Endothelial cell of umbilical vein (primary cell): ENCODE results near the gene MAP4K2. TPM values are rescaled to one million over a fixed set of nuclear protein-coding genes. Genes with fewer than 3 reads are reported as not detected.

ENCODE experiments used
- BruUV-seq: library from RNA; stranded (reverse); fragments of 400-500 nt; replicated peaks from 2 replicates; lab custom pipeline; 2021; lab: Mats Ljungman, UMichigan
- CTCF ChIA-PET: fragments of 300-600, 350-600 bp; sonication (Branson Sonifier 250); formaldehyde crosslinking; loops from one replicate; lab custom pipeline; 2021; ENCODE audit warnings: antibody characterized with exemption, inconsistent platforms; lab: Charles Lee
- POLR2A ChIA-PET: fragments of 300-600, 350-600 bp; sonication (Branson Sonifier 250); formaldehyde crosslinking; loops from one replicate; lab custom pipeline; 2021; ENCODE audit warnings: antibody characterized with exemption, inconsistent platforms; lab: Charles Lee
- DNase-seq: peaks from one replicate; pipeline ENCODE4 v3.0.0-alpha.2; 2011; ENCODE audit warnings: low read depth, low spot score
- FAIRE-seq: peaks from 2 replicates; lab custom pipeline; 2011; peaks lifted over from hg19 to GRCh38; lab: Jason Lieb, UNC
- H2AFZ ChIP-seq: 2 replicates; pipeline ENCODE4 v1.6.0; 2012; ENCODE audit warnings: low read depth, low read length, control low read depth, inconsistent platforms
- H3K27ac ChIP-seq: 2 replicates; pipeline ENCODE4 v1.5.1; 2011; ENCODE audit warnings: low read depth, mild to moderate bottlenecking, control low read depth, low read length, moderate library complexity; ENCODE audit not compliant: insufficient read depth
- H3K27me3 ChIP-seq, 2 experiments: 2 replicates each; pipeline versions ENCODE4 v1.6.0 to v1.6.1; 2011; ENCODE audit warnings: low read length in 2 of 2, mixed read lengths in 1 of 2; ENCODE audit not compliant: control insufficient read depth in 2 of 2, insufficient read depth in 2 of 2
- H3K36me3 ChIP-seq, 2 experiments: 2 replicates in 1 of 2; 3 replicates in 1 of 2; pipeline ENCODE4 v1.5.1; 2011; ENCODE audit warnings: low read length in 2 of 2, mild to moderate bottlenecking in 1 of 2, moderate library complexity in 1 of 2; ENCODE audit not compliant: control insufficient read depth in 2 of 2, insufficient read depth in 2 of 2; ENCODE audit errors: extremely low read depth in 1 of 2
- H3K4me1 ChIP-seq: 3 replicates; pipeline ENCODE4 v1.5.1; 2011; ENCODE audit warnings: mild to moderate bottlenecking, low read length; ENCODE audit not compliant: control insufficient read depth, insufficient read depth; ENCODE audit errors: extremely low read depth
- H3K4me2 ChIP-seq: 2 replicates; pipeline ENCODE4 v1.6.1; 2011; ENCODE audit warnings: low read length, control low read depth, mixed read lengths; ENCODE audit not compliant: insufficient read depth
- H3K4me3 ChIP-seq, 3 experiments: fragments of 200-600 bp in 1 of 3; sonication (generic), shearing (Covaris generic) in 1 of 3; replicated peaks in 1 of 3; 2 replicates each; pipeline ENCODE4 v1.5.1; 2011 to 2016; ENCODE audit warnings: control low read depth in 3 of 3, low read length in 3 of 3, mild to moderate bottlenecking in 2 of 3, inconsistent platforms in 1 of 3, low read depth in 1 of 3, moderate library complexity in 1 of 3; ENCODE audit not compliant: insufficient read depth in 1 of 3
- H3K79me2 ChIP-seq: 2 replicates; pipeline ENCODE4 v1.6.0; 2012; ENCODE audit warnings: low read length, inconsistent platforms; ENCODE audit not compliant: control insufficient read depth, insufficient read depth
- H3K9ac ChIP-seq: replicated peaks from 2 replicates; pipeline ENCODE3; 2011; ENCODE audit warnings: low read length, control low read depth; ENCODE audit not compliant: insufficient read depth; ENCODE audit errors: extremely low read depth
- H3K9me1 ChIP-seq: replicated peaks from 3 replicates; pipeline ENCODE4 v1.6.0; 2011; ENCODE audit warnings: mild to moderate bottlenecking, low read length; ENCODE audit not compliant: control insufficient read depth, insufficient read depth; ENCODE audit errors: extremely low read depth
- H3K9me3 ChIP-seq: replicated peaks from 2 replicates; pipeline ENCODE4 v1.5.1; 2012; ENCODE audit warnings: low read length, inconsistent platforms; ENCODE audit not compliant: control insufficient read depth, insufficient read depth
- H4K20me1 ChIP-seq: replicated peaks from 2 replicates; pipeline ENCODE3; 2011; ENCODE audit warnings: mild to moderate bottlenecking, low read length; ENCODE audit not compliant: control insufficient read depth, insufficient read depth; ENCODE audit errors: extremely low read depth
- CTCF ChIP-seq, 2 donors: IDR thresholded peaks; 1 replicate in 1 of 2; 2 replicates in 1 of 2; pipeline ENCODE4 v1.5.1; 2011; ENCODE audit warnings: low read length in 2 of 2, mild to moderate bottlenecking in 2 of 2, moderate library complexity in 2 of 2, control low read depth in 1 of 2, inconsistent platforms in 1 of 2, low read depth in 1 of 2; ENCODE audit not compliant: insufficient read depth in 1 of 2; ENCODE audit errors: extremely low read depth in 1 of 2
- FOS ChIP-seq: IDR thresholded peaks from 2 replicates; pipeline ENCODE4 v1.6.1; 2011; ENCODE audit warnings: mild to moderate bottlenecking, low read length, moderate library complexity, borderline replicate concordance; ENCODE audit not compliant: insufficient read depth
- GATA2 ChIP-seq: IDR thresholded peaks from 2 replicates; pipeline ENCODE4 v1.7.0; 2011; ENCODE audit warnings: low read depth, mild to moderate bottlenecking, moderate library complexity, mixed read lengths, low read length; ENCODE audit not compliant: insufficient read length, insufficient read depth
- JUN ChIP-seq: IDR thresholded peaks from 2 replicates; pipeline ENCODE4 v1.6.1; 2011; ENCODE audit warnings: borderline replicate concordance, low read depth; ENCODE audit not compliant: insufficient read length, insufficient read depth
- MAX ChIP-seq: IDR thresholded peaks from 2 replicates; pipeline ENCODE4 v1.6.1; 2011; ENCODE audit not compliant: insufficient read depth, insufficient read length
- MYC ChIP-seq: IDR thresholded peaks from one replicate; pipeline ENCODE4 v1.6.1; 2011; ENCODE audit warnings: mild to moderate bottlenecking, low read depth, low read length
- POLR2AphosphoS5 ChIP-seq: IDR thresholded peaks from 2 replicates; pipeline ENCODE4 v1.6.1; 2012; ENCODE audit warnings: low read depth, mild to moderate bottlenecking, control low read depth, low read length, moderate library complexity; ENCODE audit not compliant: insufficient read depth
- dilution Hi-C: fragments of 300-500 bp; cut with MboI; formaldehyde crosslinking; loops from one replicate; pipeline ENCODE4 v1.15.0; 2019; ENCODE audit warnings: low sequenced_read_pairs; ENCODE audit not compliant: extremely low pct_ligation_motif_present
- intact Hi-C: fragments of 100-400 bp; cut with micrococcal nuclease; formaldehyde crosslinking; loops from one replicate; pipeline ENCODE4 v1.10.0; 2022
- polyA plus RNA-seq, 4 experiments: library from polyadenylated mRNA; depleted of rRNA in 3 of 4; stranded (reverse) in 3 of 4; unstranded in 1 of 4; fragments of >200 nt; gene quantifications; 2 replicates each; pipeline versions ENCODE4 v1.2.1 to v1.2.3, GENCODE V29; 2011 to 2012; ENCODE audit warnings: missing spikeins in 1 of 4
- total RNA-seq: library from RNA; stranded (reverse); gene quantifications from 2 replicates; pipeline ENCODE4 v1.2.3, GENCODE V29; 2021

Gene MAP4K2
- total and polyA plus RNA-seq, 2 donors (not counting 3 experiments of a cell fraction or from before 2014, with no cell fraction given), result 43.3 to 44.0 TPM

GRCh38 chr11:64757549-64758329, 45.3 kb downstream of the MAP4K2 start:
- no peak overlapping the region for H3K9ac ChIP-seq
- ChIA-PET CTCF (no interaction called here), POLR2A (no interaction called here)
- DNase-seq (no peak), FAIRE-seq (no peak)
- no peaks in the 10 kb centered on the region for H3K79me2 ChIP-seq
- no peaks in the 10 kb centered on the region for H3K9me3 ChIP-seq
- no peaks in the 10 kb centered on the region for H3K27me3 ChIP-seq
- no peak overlapping the region for H2AFZ ChIP-seq
- no peaks in the 10 kb centered on the region for H3K9me1 ChIP-seq
- H3K4me2 ChIP-seq, result no peak overlapping the region
- no peaks in the 10 kb centered on the region for H4K20me1 ChIP-seq
- dilution Hi-C loops (no loop called here), intact Hi-C loops (no loop called here)
- H3K4me1 ChIP-seq, result peaks cover 2% of the 10 kb centered on the region
- H3K4me3 ChIP-seq, result no peak overlapping the region
- no peak overlapping the region for H3K27ac ChIP-seq
- BruUV-seq, result no TSS peak
- no peak for TF ChIP-seq GATA2
- TF ChIP-seq MYC, result no peak
- no peak for TF ChIP-seq FOS
- TF ChIP-seq JUN, result no peak
- no peak for TF ChIP-seq POLR2AphosphoS5
- TF ChIP-seq MAX, result no peak
- TF ChIP-seq CTCF (IDR thresholded peaks at IDR 0.05; ENCODE audit: extremely low read depth in 1 of 2, insufficient read depth in 1 of 2, low read depth in 1 of 2, low read length in 2 of 2), result no peak
- H3K36me3 ChIP-seq, result peaks cover 3 to 6% of the 10 kb centered on the region in 2 experiments
